H1 (cell line): Measurements from ENCODE around the gene CRX. TPM values are rescaled to one million over a fixed set of nuclear protein-coding genes. Genes with fewer than 3 reads are reported as not detected.
A peak's percentile ranks its signal among the peaks of the same experiment; 100 is the strongest.

Experiments
- MAFK ChIP-seq: IDR thresholded peaks from 2 replicates; pipeline ENCODE4 v1.6.1; 2012; ENCODE audit warnings: low read depth, mild to moderate bottlenecking, improper control_type of control experiment, low read length
- SP1 ChIP-seq: IDR thresholded peaks from 2 replicates; pipeline ENCODE4 v1.6.1; 2011; ENCODE audit warnings: low read depth, low read length
- SUZ12 ChIP-seq: fragments of 200-600 bp; sonication (generic); IDR thresholded peaks from 2 replicates; pipeline ENCODE4 v1.6.1; 2012; ENCODE audit warnings: mild to moderate bottlenecking, inconsistent platforms, low read length, moderate library complexity, mixed read lengths
- TAF1 ChIP-seq: IDR thresholded peaks from 2 replicates; pipeline ENCODE4 v1.6.1; 2011; ENCODE audit warnings: mild to moderate bottlenecking, low read depth, low read length
- TAF7 ChIP-seq: optimal IDR thresholded peaks from 2 replicates; pipeline ENCODE3; 2011; ENCODE audit warnings: low read depth, mild to moderate bottlenecking, inconsistent platforms, low read length, moderate library complexity, borderline replicate concordance
- polyA plus RNA-seq, 7 experiments: library from polyadenylated mRNA; depleted of rRNA in 3 of 7; stranded (reverse) in 5 of 7; unstranded in 2 of 7; fragments of >200 nt in 5 of 7; fragments of 200-250 nt in 2 of 7; gene quantifications; 1 replicate in 5 of 7; 2 replicates in 1 of 7; 4 replicates in 1 of 7; pipeline versions ENCODE4 v1.2.1 to v1.2.3, GENCODE V29; 2011 to 2013; ENCODE audit warnings: missing spikeins in 2 of 7, mixed read lengths in 2 of 7
- total RNA-seq: library from RNA; stranded (reverse); fragmentation: NEBNext Ultra II Directional; extraction: Animal tissue kit (Norgen Biotek cat#: 25700); gene quantifications from 2 replicates; pipeline ENCODE4 v1.2.1, GENCODE V29; 2021
- TF ChIP-seq, protein P1 (sequence below): fragments of 300-600 bp; sonication (generic); IDR thresholded peaks from 2 replicates; pipeline ENCODE4 v1.7.1; 2012; ENCODE audit warnings: low read length, moderate library complexity, mild to moderate bottlenecking, inconsistent platforms; ENCODE audit not compliant: insufficient replicate concordance
- TF ChIP-seq, protein P2 (sequence below): IDR thresholded peaks from 2 replicates; pipeline ENCODE4 v1.6.1; 2011; ENCODE audit warnings: low read depth, mild to moderate bottlenecking, low read length; ENCODE audit not compliant: insufficient read depth
- TF ChIP-seq, protein P3 (sequence below), 3 experiments: IDR thresholded peaks; 1 replicate in 2 of 3; 2 replicates in 1 of 3; pipeline versions ENCODE4 v1.5.1 to v1.6.1; 2011; ENCODE audit warnings: low read length in 3 of 3, mild to moderate bottlenecking in 3 of 3, inconsistent platforms in 2 of 3, low read depth in 1 of 3, moderate library complexity in 1 of 3; ENCODE audit not compliant: insufficient read depth in 1 of 3; ENCODE audit errors: control extremely low read depth in 1 of 3

The CRX gene
- total and polyA plus RNA-seq, 2 of the 8 experiments (the other 6 are each of a cell fraction or from before 2014, with no cell fraction given) = 0.08 TPM; not detected in 1

DNA sequence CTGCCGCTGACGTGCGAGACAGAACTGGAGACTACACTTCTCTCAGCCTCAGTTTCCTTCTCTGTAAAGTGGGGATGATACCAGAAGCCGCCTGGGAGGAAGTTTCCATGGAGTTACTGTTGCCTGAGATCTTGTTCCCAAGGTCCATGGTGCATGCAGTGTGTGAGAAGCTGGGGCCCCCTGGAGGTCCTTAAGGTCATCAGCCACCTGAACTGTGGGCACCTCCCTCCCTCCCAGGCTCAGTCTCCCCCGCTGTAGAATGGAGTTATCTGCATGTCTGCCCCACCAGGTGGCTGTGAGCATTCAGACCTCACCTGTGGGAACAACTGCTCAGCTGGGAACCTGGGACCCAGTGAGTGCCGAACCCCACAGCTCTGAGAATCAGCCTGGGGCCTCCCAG is 2.7 kb downstream of the CRX start (continued):
- TF ChIP-seq, protein P1, sequence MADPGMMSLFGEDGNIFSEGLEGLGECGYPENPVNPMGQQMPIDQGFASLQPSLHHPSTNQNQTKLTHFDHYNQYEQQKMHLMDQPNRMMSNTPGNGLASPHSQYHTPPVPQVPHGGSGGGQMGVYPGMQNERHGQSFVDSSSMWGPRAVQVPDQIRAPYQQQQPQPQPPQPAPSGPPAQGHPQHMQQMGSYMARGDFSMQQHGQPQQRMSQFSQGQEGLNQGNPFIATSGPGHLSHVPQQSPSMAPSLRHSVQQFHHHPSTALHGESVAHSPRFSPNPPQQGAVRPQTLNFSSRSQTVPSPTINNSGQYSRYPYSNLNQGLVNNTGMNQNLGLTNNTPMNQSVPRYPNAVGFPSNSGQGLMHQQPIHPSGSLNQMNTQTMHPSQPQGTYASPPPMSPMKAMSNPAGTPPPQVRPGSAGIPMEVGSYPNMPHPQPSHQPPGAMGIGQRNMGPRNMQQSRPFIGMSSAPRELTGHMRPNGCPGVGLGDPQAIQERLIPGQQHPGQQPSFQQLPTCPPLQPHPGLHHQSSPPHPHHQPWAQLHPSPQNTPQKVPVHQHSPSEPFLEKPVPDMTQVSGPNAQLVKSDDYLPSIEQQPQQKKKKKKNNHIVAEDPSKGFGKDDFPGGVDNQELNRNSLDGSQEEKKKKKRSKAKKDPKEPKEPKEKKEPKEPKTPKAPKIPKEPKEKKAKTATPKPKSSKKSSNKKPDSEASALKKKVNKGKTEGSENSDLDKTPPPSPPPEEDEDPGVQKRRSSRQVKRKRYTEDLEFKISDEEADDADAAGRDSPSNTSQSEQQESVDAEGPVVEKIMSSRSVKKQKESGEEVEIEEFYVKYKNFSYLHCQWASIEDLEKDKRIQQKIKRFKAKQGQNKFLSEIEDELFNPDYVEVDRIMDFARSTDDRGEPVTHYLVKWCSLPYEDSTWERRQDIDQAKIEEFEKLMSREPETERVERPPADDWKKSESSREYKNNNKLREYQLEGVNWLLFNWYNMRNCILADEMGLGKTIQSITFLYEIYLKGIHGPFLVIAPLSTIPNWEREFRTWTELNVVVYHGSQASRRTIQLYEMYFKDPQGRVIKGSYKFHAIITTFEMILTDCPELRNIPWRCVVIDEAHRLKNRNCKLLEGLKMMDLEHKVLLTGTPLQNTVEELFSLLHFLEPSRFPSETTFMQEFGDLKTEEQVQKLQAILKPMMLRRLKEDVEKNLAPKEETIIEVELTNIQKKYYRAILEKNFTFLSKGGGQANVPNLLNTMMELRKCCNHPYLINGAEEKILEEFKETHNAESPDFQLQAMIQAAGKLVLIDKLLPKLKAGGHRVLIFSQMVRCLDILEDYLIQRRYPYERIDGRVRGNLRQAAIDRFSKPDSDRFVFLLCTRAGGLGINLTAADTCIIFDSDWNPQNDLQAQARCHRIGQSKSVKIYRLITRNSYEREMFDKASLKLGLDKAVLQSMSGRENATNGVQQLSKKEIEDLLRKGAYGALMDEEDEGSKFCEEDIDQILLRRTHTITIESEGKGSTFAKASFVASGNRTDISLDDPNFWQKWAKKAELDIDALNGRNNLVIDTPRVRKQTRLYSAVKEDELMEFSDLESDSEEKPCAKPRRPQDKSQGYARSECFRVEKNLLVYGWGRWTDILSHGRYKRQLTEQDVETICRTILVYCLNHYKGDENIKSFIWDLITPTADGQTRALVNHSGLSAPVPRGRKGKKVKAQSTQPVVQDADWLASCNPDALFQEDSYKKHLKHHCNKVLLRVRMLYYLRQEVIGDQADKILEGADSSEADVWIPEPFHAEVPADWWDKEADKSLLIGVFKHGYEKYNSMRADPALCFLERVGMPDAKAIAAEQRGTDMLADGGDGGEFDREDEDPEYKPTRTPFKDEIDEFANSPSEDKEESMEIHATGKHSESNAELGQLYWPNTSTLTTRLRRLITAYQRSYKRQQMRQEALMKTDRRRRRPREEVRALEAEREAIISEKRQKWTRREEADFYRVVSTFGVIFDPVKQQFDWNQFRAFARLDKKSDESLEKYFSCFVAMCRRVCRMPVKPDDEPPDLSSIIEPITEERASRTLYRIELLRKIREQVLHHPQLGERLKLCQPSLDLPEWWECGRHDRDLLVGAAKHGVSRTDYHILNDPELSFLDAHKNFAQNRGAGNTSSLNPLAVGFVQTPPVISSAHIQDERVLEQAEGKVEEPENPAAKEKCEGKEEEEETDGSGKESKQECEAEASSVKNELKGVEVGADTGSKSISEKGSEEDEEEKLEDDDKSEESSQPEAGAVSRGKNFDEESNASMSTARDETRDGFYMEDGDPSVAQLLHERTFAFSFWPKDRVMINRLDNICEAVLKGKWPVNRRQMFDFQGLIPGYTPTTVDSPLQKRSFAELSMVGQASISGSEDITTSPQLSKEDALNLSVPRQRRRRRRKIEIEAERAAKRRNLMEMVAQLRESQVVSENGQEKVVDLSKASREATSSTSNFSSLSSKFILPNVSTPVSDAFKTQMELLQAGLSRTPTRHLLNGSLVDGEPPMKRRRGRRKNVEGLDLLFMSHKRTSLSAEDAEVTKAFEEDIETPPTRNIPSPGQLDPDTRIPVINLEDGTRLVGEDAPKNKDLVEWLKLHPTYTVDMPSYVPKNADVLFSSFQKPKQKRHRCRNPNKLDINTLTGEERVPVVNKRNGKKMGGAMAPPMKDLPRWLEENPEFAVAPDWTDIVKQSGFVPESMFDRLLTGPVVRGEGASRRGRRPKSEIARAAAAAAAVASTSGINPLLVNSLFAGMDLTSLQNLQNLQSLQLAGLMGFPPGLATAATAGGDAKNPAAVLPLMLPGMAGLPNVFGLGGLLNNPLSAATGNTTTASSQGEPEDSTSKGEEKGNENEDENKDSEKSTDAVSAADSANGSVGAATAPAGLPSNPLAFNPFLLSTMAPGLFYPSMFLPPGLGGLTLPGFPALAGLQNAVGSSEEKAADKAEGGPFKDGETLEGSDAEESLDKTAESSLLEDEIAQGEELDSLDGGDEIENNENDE = no peak
- TF ChIP-seq SUZ12 (no peak), SP1 (no peak), MAFK (no peak), TAF7 (no peak), TAF1 (no peak)
- TF ChIP-seq, protein P2, sequence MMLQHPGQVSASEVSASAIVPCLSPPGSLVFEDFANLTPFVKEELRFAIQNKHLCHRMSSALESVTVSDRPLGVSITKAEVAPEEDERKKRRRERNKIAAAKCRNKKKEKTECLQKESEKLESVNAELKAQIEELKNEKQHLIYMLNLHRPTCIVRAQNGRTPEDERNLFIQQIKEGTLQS = no peak
- TF ChIP-seq, protein P3, sequence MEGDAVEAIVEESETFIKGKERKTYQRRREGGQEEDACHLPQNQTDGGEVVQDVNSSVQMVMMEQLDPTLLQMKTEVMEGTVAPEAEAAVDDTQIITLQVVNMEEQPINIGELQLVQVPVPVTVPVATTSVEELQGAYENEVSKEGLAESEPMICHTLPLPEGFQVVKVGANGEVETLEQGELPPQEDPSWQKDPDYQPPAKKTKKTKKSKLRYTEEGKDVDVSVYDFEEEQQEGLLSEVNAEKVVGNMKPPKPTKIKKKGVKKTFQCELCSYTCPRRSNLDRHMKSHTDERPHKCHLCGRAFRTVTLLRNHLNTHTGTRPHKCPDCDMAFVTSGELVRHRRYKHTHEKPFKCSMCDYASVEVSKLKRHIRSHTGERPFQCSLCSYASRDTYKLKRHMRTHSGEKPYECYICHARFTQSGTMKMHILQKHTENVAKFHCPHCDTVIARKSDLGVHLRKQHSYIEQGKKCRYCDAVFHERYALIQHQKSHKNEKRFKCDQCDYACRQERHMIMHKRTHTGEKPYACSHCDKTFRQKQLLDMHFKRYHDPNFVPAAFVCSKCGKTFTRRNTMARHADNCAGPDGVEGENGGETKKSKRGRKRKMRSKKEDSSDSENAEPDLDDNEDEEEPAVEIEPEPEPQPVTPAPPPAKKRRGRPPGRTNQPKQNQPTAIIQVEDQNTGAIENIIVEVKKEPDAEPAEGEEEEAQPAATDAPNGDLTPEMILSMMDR (IDR thresholded peaks at IDR 0.05; ENCODE audit: control extremely low read depth in 1 of 3, insufficient read depth in 1 of 3, low read depth in 1 of 3, low read length in 3 of 3) = peak; percentile 32 to 39 (median 38)
